ENCODE measurements around the gene YARS1.

YARS1 gene

DNA sequence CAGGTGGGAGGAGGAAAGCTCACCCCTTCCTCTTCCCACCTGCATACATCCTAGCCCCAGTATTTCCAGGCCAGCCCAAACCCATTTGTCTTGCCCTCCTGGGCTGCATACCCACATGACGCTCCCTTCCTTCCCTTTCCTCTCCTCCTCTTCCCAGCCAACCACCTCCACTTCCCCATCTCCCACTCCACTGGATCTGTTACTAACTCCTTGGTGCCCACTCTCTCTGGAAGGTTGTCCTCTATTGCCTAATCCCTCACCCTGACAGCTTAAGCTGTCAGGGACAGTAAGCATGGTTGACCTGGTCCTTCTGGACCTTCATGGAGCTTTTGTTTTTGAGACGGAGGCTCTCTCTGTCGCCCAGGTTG lies 91.6 kb downstream of the YARS1 start:
- DNase-seq (ENCODE audit: low read depth) = no peak
- H3K4me3 ChIP-seq (ENCODE audit: low read depth, low read length) = no peak overlapping the region

All from skeletal muscle cell (primary cell).